ENCODE measurements around the gene PIK3R4. TPM values are rescaled to one million over a fixed set of nuclear protein-coding genes. Genes with fewer than 3 reads are reported as not detected.

The PIK3R4 gene
- total RNA-seq, 1 donor from 2014 or later = 21.9 TPM

- DNase-seq (ENCODE audit: extremely low spot score, unreplicated experiment) = no peak
- no peaks in the 10 kb centered on the region for H3K9me3 Mint-ChIP-seq (ENCODE audit: unreplicated experiment)
- H3K27ac Mint-ChIP-seq (ENCODE audit: unreplicated experiment) = no peak overlapping the region
- no peak for TF ChIP-seq CTCF (IDR thresholded peaks at IDR 0.05)
- H3K36me3 Mint-ChIP-seq (ENCODE audit: unreplicated experiment) = peaks cover 16% of the 10 kb centered on the region
- H3K27me3 Mint-ChIP-seq (ENCODE audit: unreplicated experiment) = no peaks in the 10 kb centered on the region
- H3K4me1 Mint-ChIP-seq (ENCODE audit: unreplicated experiment) = peaks cover 6% of the 10 kb centered on the region
- no peak overlapping the region for H3K4me3 Mint-ChIP-seq (ENCODE audit: unreplicated experiment)
Observed at GRCh38 chr3:130725746-130726145, 20.9 kb downstream of the PIK3R4 start.

- TF ChIP-seq CTCF (IDR thresholded peaks at IDR 0.05) = no peak
- H3K4me1 Mint-ChIP-seq (ENCODE audit: unreplicated experiment) = no peaks in the 10 kb centered on the region
- H3K27ac Mint-ChIP-seq (ENCODE audit: unreplicated experiment) = no peak overlapping the region
- H3K36me3 Mint-ChIP-seq (ENCODE audit: unreplicated experiment) = peaks cover 34% of the 10 kb centered on the region
- H3K27me3 Mint-ChIP-seq (ENCODE audit: unreplicated experiment) = no peaks in the 10 kb centered on the region
- no peak overlapping the region for H3K4me3 Mint-ChIP-seq (ENCODE audit: unreplicated experiment)
- no peak for DNase-seq (ENCODE audit: extremely low spot score, unreplicated experiment)
- no peaks in the 10 kb centered on the region for H3K9me3 Mint-ChIP-seq (ENCODE audit: unreplicated experiment)
Observed at GRCh38 chr3:130715616-130716015, 31.0 kb downstream of the PIK3R4 start.

- no peak overlapping the region for H3K27ac Mint-ChIP-seq (ENCODE audit: unreplicated experiment)
Observed at GRCh38 chr3:130712718-130713423, 33.8 kb downstream of the PIK3R4 start.

GRCh38 chr3:130711565-130712324 is 34.9 kb downstream of the PIK3R4 start:
- no peak for TF ChIP-seq CTCF (IDR thresholded peaks at IDR 0.05)
- Mint-ChIP-seq H3K27ac (ENCODE audit: unreplicated experiment) (peak overlapping the region; percentile 1), H3K36me3 (ENCODE audit: unreplicated experiment) (peaks cover 31% of the 10 kb centered on the region), H3K4me1 (ENCODE audit: unreplicated experiment) (no peaks in the 10 kb centered on the region), H3K9me3 (ENCODE audit: unreplicated experiment) (no peaks in the 10 kb centered on the region), H3K27me3 (ENCODE audit: unreplicated experiment) (no peaks in the 10 kb centered on the region), H3K4me3 (ENCODE audit: unreplicated experiment) (no peak overlapping the region)
- DNase-seq (ENCODE audit: extremely low spot score, unreplicated experiment) = no peak

More at GRCh38 chr3:130712718-130713423, 33.8 kb downstream of the PIK3R4 start:
- no peaks in the 10 kb centered on the region for H3K4me1 Mint-ChIP-seq (ENCODE audit: unreplicated experiment)
- H3K36me3 Mint-ChIP-seq (ENCODE audit: unreplicated experiment) = peaks cover 36% of the 10 kb centered on the region
- TF ChIP-seq CTCF (IDR thresholded peaks at IDR 0.05) = no peak
- no peaks in the 10 kb centered on the region for H3K27me3 Mint-ChIP-seq (ENCODE audit: unreplicated experiment)
- no peak overlapping the region for H3K4me3 Mint-ChIP-seq (ENCODE audit: unreplicated experiment)
- no peak for DNase-seq (ENCODE audit: extremely low spot score, unreplicated experiment)
- H3K9me3 Mint-ChIP-seq (ENCODE audit: unreplicated experiment) = no peaks in the 10 kb centered on the region

GRCh38 chr3:130709671-130710070 is 37.0 kb downstream of the PIK3R4 start:
- H3K4me3 Mint-ChIP-seq (ENCODE audit: unreplicated experiment) = no peak overlapping the region
- no peak overlapping the region for H3K27ac Mint-ChIP-seq (ENCODE audit: unreplicated experiment)
- no peak for TF ChIP-seq CTCF (IDR thresholded peaks at IDR 0.05)
- H3K4me1 Mint-ChIP-seq (ENCODE audit: unreplicated experiment) = no peaks in the 10 kb centered on the region
- H3K36me3 Mint-ChIP-seq (ENCODE audit: unreplicated experiment) = peaks cover 27% of the 10 kb centered on the region
- DNase-seq (ENCODE audit: extremely low spot score, unreplicated experiment) = no peak
- H3K27me3 Mint-ChIP-seq (ENCODE audit: unreplicated experiment) = no peaks in the 10 kb centered on the region
- no peaks in the 10 kb centered on the region for H3K9me3 Mint-ChIP-seq (ENCODE audit: unreplicated experiment)

All from osteocyte (in vitro differentiated cells).